ENCODE data around the gene CCDC146.

The CCDC146 gene

GRCh38 chr7:77262316-77262715, 139.9 kb downstream of the CCDC146 start:
- no peak overlapping the region for H3K14ac ChIP-seq (ENCODE audit: low read length in 2 of 2)
- H3K36me3 ChIP-seq (ENCODE audit: control insufficient read depth in 1 of 2, insufficient read depth in 2 of 2, low read depth in 1 of 2, low read length in 2 of 2): no peaks in the 10 kb centered on the region
- no peak overlapping the region for H3K18ac ChIP-seq (ENCODE audit: low read depth in 1 of 2, low read length in 2 of 2)
- no peak overlapping the region for H2BK15ac ChIP-seq (ENCODE audit: low read depth, poor library complexity, severe bottlenecking)
- no peaks in the 10 kb centered on the region for H3K79me1 ChIP-seq (replicated peaks; ENCODE audit: low read length, poor library complexity, severe bottlenecking)
- no peak overlapping the region for H3K4me2 ChIP-seq (ENCODE audit: low read length, poor library complexity, severe bottlenecking)
- H3K23ac ChIP-seq (ENCODE audit: low read length in 2 of 2): no peak overlapping the region
- no peaks in the 10 kb centered on the region for H3K27me3 ChIP-seq (ENCODE audit: control insufficient read depth in 1 of 2, insufficient read depth in 1 of 2, low read length in 2 of 2)
- 90% methylated on average over 3 of the region's 4 CpGs for WGBS
- H2AFZ ChIP-seq (ENCODE audit: low read depth, low read length): no peak overlapping the region
- no peak overlapping the region for H3K9ac ChIP-seq (ENCODE audit: low read length)
- H4K8ac ChIP-seq (ENCODE audit: low read length): peak overlapping the region; percentile 45
- H3K4me1 ChIP-seq (ENCODE audit: control insufficient read depth, insufficient read depth, low read depth, low read length): peaks cover 1% of the 10 kb centered on the region
- no peaks in the 10 kb centered on the region for H3K9me3 ChIP-seq (ENCODE audit: control insufficient read depth, low read length)
- no peak overlapping the region for H2AK5ac ChIP-seq (ENCODE audit: low read length, severe bottlenecking)
- H3K4me3 ChIP-seq (ENCODE audit: insufficient read depth in 1 of 2, low read depth in 1 of 2, low read length in 2 of 2): no peak overlapping the region
- DNase-seq: no peak
- no peak overlapping the region for H3K27ac ChIP-seq (ENCODE audit: low read length, poor library complexity, severe bottlenecking)
- H2BK12ac ChIP-seq (ENCODE audit: low read length in 2 of 2): no peak overlapping the region
- H2BK120ac ChIP-seq (ENCODE audit: low read depth, low read length): no peak overlapping the region
- H2BK5ac ChIP-seq (ENCODE audit: low read depth, low read length, poor library complexity, severe bottlenecking): no peak overlapping the region
- no peak overlapping the region for H3K4ac ChIP-seq (ENCODE audit: low read depth in 1 of 2, low read length in 2 of 2)
- no peak overlapping the region for H4K91ac ChIP-seq (ENCODE audit: low read length)

GRCh38 chr7:77265666-77266065, 143.3 kb downstream of the CCDC146 start:
- Histone ChIP-seq H3K18ac (ENCODE audit: low read depth in 1 of 2, low read length in 2 of 2) (no peak overlapping the region), H2AFZ (ENCODE audit: low read depth, low read length) (no peak overlapping the region), H3K9me3 (ENCODE audit: control insufficient read depth, low read length) (peaks cover 3% of the 10 kb centered on the region), H3K4ac (ENCODE audit: low read depth in 1 of 2, low read length in 2 of 2) (no peak overlapping the region), H3K4me1 (ENCODE audit: control insufficient read depth, insufficient read depth, low read depth, low read length) (no peaks in the 10 kb centered on the region), H3K4me3 (ENCODE audit: insufficient read depth in 1 of 2, low read depth in 1 of 2, low read length in 2 of 2) (no peak overlapping the region), H4K91ac (ENCODE audit: low read length) (no peak overlapping the region), H4K8ac (ENCODE audit: low read length) (no peak overlapping the region), H2BK120ac (ENCODE audit: low read depth, low read length) (no peak overlapping the region), H3K23ac (ENCODE audit: low read length in 2 of 2) (no peak overlapping the region), H2BK12ac (ENCODE audit: low read length in 2 of 2) (no peak overlapping the region), H2BK15ac (ENCODE audit: low read depth, poor library complexity, severe bottlenecking) (no peak overlapping the region), H2AK5ac (ENCODE audit: low read length, severe bottlenecking) (no peak overlapping the region), H3K4me2 (ENCODE audit: low read length, poor library complexity, severe bottlenecking) (no peak overlapping the region), H3K27ac (ENCODE audit: low read length, poor library complexity, severe bottlenecking) (no peak overlapping the region), H3K27me3 (ENCODE audit: control insufficient read depth in 1 of 2, insufficient read depth in 1 of 2, low read length in 2 of 2) (no peaks in the 10 kb centered on the region), H3K36me3 (ENCODE audit: control insufficient read depth in 1 of 2, insufficient read depth in 2 of 2, low read depth in 1 of 2, low read length in 2 of 2) (no peaks in the 10 kb centered on the region), H3K79me1 (replicated peaks; ENCODE audit: low read length, poor library complexity, severe bottlenecking) (no peaks in the 10 kb centered on the region), H2BK5ac (ENCODE audit: low read depth, low read length, poor library complexity, severe bottlenecking) (no peak overlapping the region), H3K14ac (ENCODE audit: low read length in 2 of 2) (no peak overlapping the region), H3K9ac (ENCODE audit: low read length) (no peak overlapping the region)
- no peak for DNase-seq
- WGBS: 69% methylated on average over 2 of the region's 4 CpGs

DNA sequence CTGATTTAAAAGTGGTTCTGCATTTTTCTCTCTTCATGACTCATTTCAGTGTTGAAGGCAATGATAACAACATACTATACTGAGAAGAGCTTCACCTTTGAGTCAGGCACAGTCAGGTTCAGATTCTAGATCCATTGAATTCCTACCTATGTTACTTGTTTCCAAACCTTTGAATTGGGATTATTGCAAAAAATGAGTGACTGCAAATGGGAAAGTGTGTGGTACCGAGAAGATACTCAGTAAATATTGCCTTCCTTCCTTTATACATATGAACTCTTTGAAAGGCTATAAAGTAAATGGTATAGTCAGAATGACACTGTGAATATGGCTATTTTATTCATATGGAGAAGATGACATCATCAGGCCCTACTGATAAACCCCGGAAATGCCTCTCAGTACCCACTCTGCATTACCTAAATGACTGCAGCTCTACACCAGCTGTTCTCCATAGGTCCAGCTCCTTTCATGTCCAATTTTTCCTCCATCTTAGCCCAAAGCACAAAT, 143.9 kb downstream of the CCDC146 start:
- Histone ChIP-seq H3K9me3 (ENCODE audit: control insufficient read depth, low read length) (peaks cover 3% of the 10 kb centered on the region), H2AK5ac (ENCODE audit: low read length, severe bottlenecking) (no peak overlapping the region), H3K36me3 (ENCODE audit: control insufficient read depth in 1 of 2, insufficient read depth in 2 of 2, low read depth in 1 of 2, low read length in 2 of 2) (no peaks in the 10 kb centered on the region), H3K27ac (ENCODE audit: low read length, poor library complexity, severe bottlenecking) (no peak overlapping the region), H3K23ac (ENCODE audit: low read length in 2 of 2) (no peak overlapping the region), H3K4me3 (ENCODE audit: insufficient read depth in 1 of 2, low read depth in 1 of 2, low read length in 2 of 2) (no peak overlapping the region), H3K79me1 (replicated peaks; ENCODE audit: low read length, poor library complexity, severe bottlenecking) (no peaks in the 10 kb centered on the region), H4K8ac (ENCODE audit: low read length) (no peak overlapping the region), H2AFZ (ENCODE audit: low read depth, low read length) (no peak overlapping the region), H3K27me3 (ENCODE audit: control insufficient read depth in 1 of 2, insufficient read depth in 1 of 2, low read length in 2 of 2) (no peaks in the 10 kb centered on the region), H2BK15ac (ENCODE audit: low read depth, poor library complexity, severe bottlenecking) (no peak overlapping the region), H2BK12ac (ENCODE audit: low read length in 2 of 2) (no peak overlapping the region), H4K91ac (ENCODE audit: low read length) (no peak overlapping the region), H3K4me1 (ENCODE audit: control insufficient read depth, insufficient read depth, low read depth, low read length) (no peaks in the 10 kb centered on the region), H3K14ac (ENCODE audit: low read length in 2 of 2) (no peak overlapping the region), H3K18ac (ENCODE audit: low read depth in 1 of 2, low read length in 2 of 2) (no peak overlapping the region), H3K4ac (ENCODE audit: low read depth in 1 of 2, low read length in 2 of 2) (no peak overlapping the region), H2BK5ac (ENCODE audit: low read depth, low read length, poor library complexity, severe bottlenecking) (no peak overlapping the region), H2BK120ac (ENCODE audit: low read depth, low read length) (no peak overlapping the region), H3K9ac (ENCODE audit: low read length) (no peak overlapping the region), H3K4me2 (ENCODE audit: low read length, poor library complexity, severe bottlenecking) (no peak overlapping the region)
- no peak for DNase-seq
- WGBS: 73% methylated on average over 1 of the region's 2 CpGs

DNA sequence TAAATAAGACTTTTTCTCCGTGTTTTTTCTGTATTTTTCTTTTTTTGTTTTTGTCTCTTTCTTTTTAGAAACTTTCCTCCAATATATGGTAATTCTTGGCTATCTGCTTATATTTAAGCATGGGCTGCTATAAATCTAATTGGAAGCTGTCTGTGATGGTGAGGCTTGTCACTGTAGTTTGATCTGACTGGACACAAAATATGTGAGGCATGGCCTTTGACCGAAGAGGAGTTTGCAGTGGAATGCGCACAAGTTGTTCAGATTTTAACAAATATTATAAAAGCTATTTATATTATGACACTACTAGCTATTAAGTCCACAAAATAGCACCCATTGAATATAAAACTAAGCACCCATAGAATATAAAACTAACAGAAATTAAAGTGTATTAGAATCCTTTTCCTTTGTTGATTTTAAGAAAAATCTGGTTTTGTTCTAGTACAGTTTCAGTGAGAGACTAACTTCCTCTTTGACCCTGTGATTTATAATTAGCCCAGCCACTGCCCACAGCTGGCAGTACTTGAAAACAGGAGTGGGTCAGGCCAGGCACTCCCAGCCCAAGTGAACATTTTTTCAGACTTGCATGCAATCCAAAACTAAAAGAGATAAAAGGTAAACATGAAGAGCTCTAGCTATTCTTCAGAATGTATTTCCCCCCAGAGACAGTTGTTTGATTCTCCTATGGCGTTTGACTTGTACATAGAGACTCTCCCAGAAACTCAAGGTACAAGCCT, 147.1 kb downstream of the CCDC146 start:
- H2BK15ac ChIP-seq (ENCODE audit: low read depth, poor library complexity, severe bottlenecking): no peak overlapping the region
- peaks cover 3% of the 10 kb centered on the region for H3K9me3 ChIP-seq (ENCODE audit: control insufficient read depth, low read length)
- H2BK120ac ChIP-seq (ENCODE audit: low read depth, low read length): no peak overlapping the region
- H2AK5ac ChIP-seq (ENCODE audit: low read length, severe bottlenecking): no peak overlapping the region
- no peaks in the 10 kb centered on the region for H3K36me3 ChIP-seq (ENCODE audit: control insufficient read depth in 1 of 2, insufficient read depth in 2 of 2, low read depth in 1 of 2, low read length in 2 of 2)
- H2AFZ ChIP-seq (ENCODE audit: low read depth, low read length): no peak overlapping the region
- peak overlapping the region; percentile 71 for H2BK5ac ChIP-seq (ENCODE audit: low read depth, low read length, poor library complexity, severe bottlenecking)
- H3K4me1 ChIP-seq (ENCODE audit: control insufficient read depth, insufficient read depth, low read depth, low read length): no peaks in the 10 kb centered on the region
- no peak overlapping the region for H3K9ac ChIP-seq (ENCODE audit: low read length)
- no peak overlapping the region for H4K8ac ChIP-seq (ENCODE audit: low read length)
- no peak overlapping the region for H3K23ac ChIP-seq (ENCODE audit: low read length in 2 of 2)
- H3K18ac ChIP-seq (ENCODE audit: low read depth in 1 of 2, low read length in 2 of 2): no peak overlapping the region
- H4K91ac ChIP-seq (ENCODE audit: low read length): no peak overlapping the region
- DNase-seq: peak; percentile 65
- H3K4ac ChIP-seq (ENCODE audit: low read depth in 1 of 2, low read length in 2 of 2): no peak overlapping the region
- H3K79me1 ChIP-seq (replicated peaks; ENCODE audit: low read length, poor library complexity, severe bottlenecking): no peaks in the 10 kb centered on the region
- H3K27ac ChIP-seq (ENCODE audit: low read length, poor library complexity, severe bottlenecking): peak overlapping the region; percentile 89
- no CpG with 5 or more reads among the region's 4 CpGs for WGBS
- H3K27me3 ChIP-seq (ENCODE audit: control insufficient read depth in 1 of 2, insufficient read depth in 1 of 2, low read length in 2 of 2): no peaks in the 10 kb centered on the region
- no peak overlapping the region for H2BK12ac ChIP-seq (ENCODE audit: low read length in 2 of 2)
- no peak overlapping the region for H3K4me3 ChIP-seq (ENCODE audit: insufficient read depth in 1 of 2, low read depth in 1 of 2, low read length in 2 of 2)
- peak overlapping the region; percentile 33 for H3K4me2 ChIP-seq (ENCODE audit: low read length, poor library complexity, severe bottlenecking)
- no peak overlapping the region for H3K14ac ChIP-seq (ENCODE audit: low read length in 2 of 2)
